Measurements from ENCODE around the gene TMEM125. TPM values are rescaled to one million over a fixed set of nuclear protein-coding genes. Genes with fewer than 3 reads are reported as not detected.

TMEM125 gene
- total RNA-seq, 2 experiments from 2014 or later, result not detected

- peaks cover 28% of the 10 kb centered on the region for H3K27me3 Mint-ChIP-seq
- CTCF ChIA-PET, result interaction anchor here (0.7 kb wide), 1 partner anchor 99 kb away, joined by 3 read pairs; no protein-coding TSS in a partner anchor
- no peaks in the 10 kb centered on the region for H3K9me3 Mint-ChIP-seq
- H3K36me3 Mint-ChIP-seq (ENCODE audit: low read depth), result no peaks in the 10 kb centered on the region
- no peak for DNase-seq
- no peak overlapping the region for H3K4me3 Mint-ChIP-seq
- POLR2A ChIA-PET, result no interaction called here
- no peak overlapping the region for H3K27ac Mint-ChIP-seq
- H3K4me1 Mint-ChIP-seq, result no peaks in the 10 kb centered on the region
These were observed 15.9 kb upstream of the TMEM125 start for GRCh38 chr1:43253876-43254275.

GRCh38 chr1:43255438-43256210 lies 14.2 kb upstream of the TMEM125 start:
- H3K4me1 Mint-ChIP-seq, result no peaks in the 10 kb centered on the region
- ChIA-PET CTCF (no interaction called here), POLR2A (no interaction called here)

GRCh38 chr1:43256675-43257570 lies 12.9 kb upstream of the TMEM125 start:
- no peak for DNase-seq
- Mint-ChIP-seq H3K9me3 (peaks cover 5% of the 10 kb centered on the region), H3K36me3 (ENCODE audit: low read depth) (no peaks in the 10 kb centered on the region), H3K4me1 (no peaks in the 10 kb centered on the region), H3K27me3 (peaks cover 16% of the 10 kb centered on the region), H3K27ac (no peak overlapping the region), H3K4me3 (no peak overlapping the region)
- CTCF ChIA-PET, result no interaction called here
- POLR2A ChIA-PET, result no interaction called here

More at GRCh38 chr1:43255438-43256210, 14.2 kb upstream of the TMEM125 start:
- peaks cover 24% of the 10 kb centered on the region for H3K27me3 Mint-ChIP-seq
- H3K4me3 Mint-ChIP-seq, result no peak overlapping the region
- H3K27ac Mint-ChIP-seq, result no peak overlapping the region
- DNase-seq, result no peak
- H3K9me3 Mint-ChIP-seq, result no peaks in the 10 kb centered on the region
- no peaks in the 10 kb centered on the region for H3K36me3 Mint-ChIP-seq (ENCODE audit: low read depth)

GRCh38 chr1:43258370-43258769 lies 11.4 kb upstream of the TMEM125 start:
- CTCF ChIA-PET, result interaction anchor here (1.1 kb wide), 1 partner anchor 22 kb away, joined by 3 read pairs; no protein-coding TSS in a partner anchor
- H3K4me1 Mint-ChIP-seq, result no peaks in the 10 kb centered on the region
- H3K4me3 Mint-ChIP-seq, result no peak overlapping the region
- H3K27ac Mint-ChIP-seq, result no peak overlapping the region
- DNase-seq, result no peak
- peaks cover 11% of the 10 kb centered on the region for H3K27me3 Mint-ChIP-seq
- peaks cover 8% of the 10 kb centered on the region for H3K9me3 Mint-ChIP-seq
- POLR2A ChIA-PET, result no interaction called here
- H3K36me3 Mint-ChIP-seq (ENCODE audit: low read depth), result no peaks in the 10 kb centered on the region

- no peak overlapping the region for H3K27ac Mint-ChIP-seq
- no peaks in the 10 kb centered on the region for H3K36me3 Mint-ChIP-seq (ENCODE audit: low read depth)
- no peak overlapping the region for H3K4me3 Mint-ChIP-seq
- H3K9me3 Mint-ChIP-seq, result peaks cover 13% of the 10 kb centered on the region
- peaks cover 14% of the 10 kb centered on the region for H3K27me3 Mint-ChIP-seq
- CTCF ChIA-PET, result no interaction called here
- POLR2A ChIA-PET, result no interaction called here
- H3K4me1 Mint-ChIP-seq, result no peaks in the 10 kb centered on the region
- no peak for DNase-seq
These were observed 4.4 kb upstream of the TMEM125 start for GRCh38 chr1:43265431-43265830.

- Mint-ChIP-seq H3K9me3 (peaks cover 8% of the 10 kb centered on the region), H3K4me1 (peaks cover 3% of the 10 kb centered on the region), H3K36me3 (ENCODE audit: low read depth) (no peaks in the 10 kb centered on the region), H3K27me3 (peaks cover 11% of the 10 kb centered on the region), H3K4me3 (no peak overlapping the region), H3K27ac (no peak overlapping the region)
- ChIA-PET POLR2A (no interaction called here), CTCF (no interaction called here)
- no peak for DNase-seq
These were observed 2.9 kb upstream of the TMEM125 start for GRCh38 chr1:43266881-43267280.

GRCh38 chr1:43267291-43267805 lies 2.4 kb upstream of the TMEM125 start:
- Mint-ChIP-seq H3K4me3 (no peak overlapping the region), H3K4me1 (peaks cover 3% of the 10 kb centered on the region), H3K27ac (no peak overlapping the region), H3K27me3 (peaks cover 9% of the 10 kb centered on the region), H3K9me3 (peaks cover 8% of the 10 kb centered on the region), H3K36me3 (ENCODE audit: low read depth) (no peaks in the 10 kb centered on the region)
- ChIA-PET POLR2A (no interaction called here), CTCF (no interaction called here)
- DNase-seq, result no peak

- no peak for DNase-seq
- Mint-ChIP-seq H3K27ac (no peak overlapping the region), H3K4me3 (no peak overlapping the region), H3K27me3 (peaks cover 9% of the 10 kb centered on the region), H3K9me3 (peaks cover 6% of the 10 kb centered on the region), H3K4me1 (peaks cover 3% of the 10 kb centered on the region), H3K36me3 (ENCODE audit: low read depth) (no peaks in the 10 kb centered on the region)
- POLR2A ChIA-PET, result no interaction called here
- CTCF ChIA-PET, result no interaction called here
These were observed 1.9 kb upstream of the TMEM125 start for GRCh38 chr1:43267818-43268425.

- ChIA-PET POLR2A (no interaction called here), CTCF (no interaction called here)
- H3K27ac Mint-ChIP-seq, result no peak overlapping the region
- peaks cover 20% of the 10 kb centered on the region for H3K4me1 Mint-ChIP-seq
- H3K9me3 Mint-ChIP-seq, result peaks cover 9% of the 10 kb centered on the region
- H3K36me3 Mint-ChIP-seq (ENCODE audit: low read depth), result peaks cover 8% of the 10 kb centered on the region
- H3K27me3 Mint-ChIP-seq, result peaks cover 9% of the 10 kb centered on the region
- no peak for DNase-seq
- H3K4me3 Mint-ChIP-seq, result no peak overlapping the region
These were observed 775 bp downstream of the TMEM125 start for GRCh38 chr1:43270421-43271095.

- peaks cover 8% of the 10 kb centered on the region for H3K36me3 Mint-ChIP-seq (ENCODE audit: low read depth)
- H3K27ac Mint-ChIP-seq, result no peak overlapping the region
- peaks cover 20% of the 10 kb centered on the region for H3K4me1 Mint-ChIP-seq
- no peak for DNase-seq
- ChIA-PET CTCF (no interaction called here), POLR2A (no interaction called here)
- H3K9me3 Mint-ChIP-seq, result peaks cover 9% of the 10 kb centered on the region
- H3K4me3 Mint-ChIP-seq, result no peak overlapping the region
- H3K27me3 Mint-ChIP-seq, result peaks cover 9% of the 10 kb centered on the region
These were observed 1.7 kb downstream of the TMEM125 start for GRCh38 chr1:43271186-43272118.

- H3K36me3 Mint-ChIP-seq (ENCODE audit: low read depth), result peaks cover 8% of the 10 kb centered on the region
- H3K27me3 Mint-ChIP-seq, result peaks cover 10% of the 10 kb centered on the region
- POLR2A ChIA-PET, result no interaction called here
- CTCF ChIA-PET, result no interaction called here
- no peak overlapping the region for H3K4me3 Mint-ChIP-seq
- DNase-seq, result no peak
- H3K4me1 Mint-ChIP-seq, result peaks cover 20% of the 10 kb centered on the region
- H3K27ac Mint-ChIP-seq, result no peak overlapping the region
- peaks cover 9% of the 10 kb centered on the region for H3K9me3 Mint-ChIP-seq
These were observed 2.4 kb downstream of the TMEM125 start for GRCh38 chr1:43272161-43272560.

All from activated CD4-positive, alpha-beta memory T cell treated with anti-CD3 and anti-CD28 coated beads, Interleukin-2, amount 10 ng/mL, durations not matched to agents 7 days and 5 days (primary cell).